Activated CD4-positive, alpha-beta T cell treated with anti-CD3 and anti-CD28 coated beads, Interleukin-10, Interleukin-2, amounts not matched to agents 100 ng/mL and 50 ng/mL, durations not matched to agents 16 hours and 8 hours (primary cell): ENCODE measurements around the gene ABCB4.
"Not testable (repeated sequence)": the region's sequence is repeated elsewhere in the genome, so short reads cannot be mapped to it uniquely, and the experiment has no call there.

Experiments used
- DNase-seq: peaks from one replicate; pipeline ENCODE4 v3.0.0-alpha.2; 2020

ABCB4 gene

GRCh38 chr7:87474533-87475358 lies 734 bp downstream of the ABCB4 start:
- no peak for DNase-seq

DNA sequence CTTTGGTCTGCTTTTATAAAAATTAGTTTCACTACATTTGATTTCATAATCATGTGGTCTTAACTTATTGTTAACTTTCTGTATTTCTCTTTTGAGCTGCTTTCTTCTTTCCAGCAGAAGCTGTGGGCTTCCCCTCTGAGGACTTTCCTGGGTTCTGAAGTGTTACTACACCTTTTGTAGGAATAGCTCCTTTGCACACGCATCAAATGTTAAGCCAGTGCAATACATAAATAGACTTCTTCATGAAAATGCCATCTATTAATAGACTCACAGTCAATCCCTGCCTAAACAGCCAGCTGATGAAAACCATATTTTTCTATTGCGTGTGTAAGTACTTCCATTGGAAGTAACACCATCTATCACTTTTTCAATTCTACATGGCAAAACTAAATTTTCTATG lies 1.5 kb downstream of the ABCB4 start:
- DNase-seq = no peak

- no peak for DNase-seq
These were observed 2.3 kb downstream of the ABCB4 start for GRCh38 chr7:87473192-87473591.

GRCh38 chr7:87471473-87471872 lies 4.0 kb downstream of the ABCB4 start:
- no peak for DNase-seq

GRCh38 chr7:87469204-87469603 lies 6.3 kb downstream of the ABCB4 start:
- not testable (repeated sequence) for DNase-seq

- not testable (repeated sequence) for DNase-seq
These were observed 10.0 kb downstream of the ABCB4 start for GRCh38 chr7:87465534-87465880.

DNA sequence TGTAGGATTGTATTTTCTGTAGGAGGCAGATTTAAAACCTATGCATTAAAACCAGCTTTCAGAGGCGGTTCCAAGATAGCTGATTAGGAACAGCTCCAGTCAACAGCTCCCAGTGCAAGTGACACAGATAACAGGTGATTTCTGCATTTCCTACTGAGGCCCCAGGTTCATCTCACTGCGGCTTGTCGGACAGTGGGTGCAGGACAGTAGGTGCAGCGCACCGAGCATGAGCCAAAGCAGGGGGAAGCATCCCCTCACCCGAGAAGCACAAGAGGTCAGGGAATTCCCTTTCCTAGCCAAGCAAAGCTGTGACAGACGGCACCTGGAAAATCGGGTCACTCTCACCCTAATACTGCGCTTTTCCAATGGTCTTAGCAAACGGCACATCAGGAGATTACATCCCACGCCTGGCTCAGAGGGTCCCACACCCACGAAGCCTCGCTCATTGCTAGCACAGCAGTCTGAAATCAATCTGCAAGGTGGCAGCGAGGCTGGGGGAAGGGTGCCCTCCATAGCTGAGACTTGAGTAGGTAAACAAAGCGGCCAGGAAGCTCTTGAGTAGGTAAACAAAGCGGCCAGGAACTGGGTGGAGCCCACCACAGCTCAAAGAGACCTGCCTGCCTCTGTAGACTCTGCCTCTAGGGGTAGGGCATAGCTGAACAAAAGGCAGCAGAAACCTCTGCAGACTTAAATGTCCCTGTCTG lies 10.5 kb downstream of the ABCB4 start:
- DNase-seq = not testable (repeated sequence)

DNA sequence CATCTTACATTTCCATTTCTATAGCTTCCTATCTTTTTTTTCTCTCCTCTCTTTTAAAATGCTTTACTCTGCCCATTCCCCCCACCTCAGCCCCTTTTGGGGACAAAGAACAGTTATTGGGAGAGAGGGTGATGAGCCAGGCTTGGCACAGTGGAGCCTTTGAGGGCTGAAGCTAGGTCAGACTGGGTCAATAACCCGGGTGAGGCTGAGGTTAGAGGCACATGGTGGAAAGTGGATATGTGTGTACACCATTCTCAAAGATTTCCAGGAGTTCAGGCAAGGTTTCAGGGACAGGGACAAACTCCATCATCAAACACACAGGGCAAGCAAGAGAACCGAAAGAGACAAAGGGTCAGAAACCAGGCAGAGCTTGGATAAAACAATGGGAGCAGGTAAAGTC lies 11.5 kb downstream of the ABCB4 start:
- DNase-seq = no peak

DNA sequence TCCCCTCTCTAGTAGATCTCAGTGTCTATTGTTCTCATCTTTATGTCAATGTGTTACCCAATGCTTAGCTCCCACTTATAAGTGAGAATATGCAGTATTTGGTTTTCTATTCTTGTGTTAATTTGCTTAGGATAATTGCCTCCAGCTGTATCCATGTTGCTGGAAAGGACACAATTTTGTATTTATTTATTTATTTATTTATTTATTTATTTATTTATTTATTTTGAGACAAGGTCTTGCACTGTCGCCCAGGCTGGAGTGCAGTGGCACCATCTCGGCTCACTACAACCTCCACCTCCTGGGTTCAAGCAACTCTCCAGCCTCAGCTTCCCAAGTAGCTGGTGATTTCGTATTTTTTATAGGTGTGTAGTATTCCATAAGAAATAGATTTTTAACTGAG lies 15.0 kb downstream of the ABCB4 start:
- not testable (repeated sequence) for DNase-seq

DNA sequence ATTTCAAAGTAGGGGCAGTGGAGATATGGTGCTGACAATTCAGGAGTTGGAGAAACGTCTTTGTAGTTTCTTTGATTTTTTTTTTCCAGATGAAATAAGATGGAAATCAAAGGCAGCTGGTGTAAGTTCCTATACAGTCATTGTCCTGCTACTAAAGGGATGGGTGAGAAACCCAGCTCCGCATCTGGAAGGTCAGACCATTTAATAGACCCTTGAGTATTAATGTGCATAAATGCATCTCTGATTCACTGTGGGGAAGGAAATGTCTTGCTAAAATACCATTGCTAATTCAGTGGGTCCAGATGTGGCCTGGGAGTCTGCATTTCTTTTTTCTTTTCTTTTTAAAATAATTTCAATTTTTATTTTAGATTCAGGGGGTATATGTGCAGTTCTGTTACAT lies 15.5 kb downstream of the ABCB4 start:
- no peak for DNase-seq

DNA sequence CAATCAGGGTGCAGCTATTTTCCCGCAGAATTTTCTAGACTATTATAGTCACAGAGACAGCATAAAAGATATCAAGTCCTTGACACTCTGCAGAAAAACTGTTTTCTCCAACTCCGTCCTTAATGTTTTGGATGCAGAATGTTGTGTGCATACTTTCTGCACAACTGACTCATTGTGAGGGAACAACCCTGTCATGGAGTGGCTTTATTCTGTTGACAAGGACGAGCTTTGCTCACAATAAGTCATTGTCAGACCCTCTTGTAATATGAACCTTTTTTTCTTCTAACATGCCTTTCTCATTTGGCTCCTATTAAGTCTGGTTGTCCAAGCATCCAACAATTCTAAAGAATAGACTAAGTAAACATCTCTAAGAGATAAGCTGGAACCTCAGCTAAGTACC lies 17.3 kb downstream of the ABCB4 start:
- DNase-seq = no peak

DNA sequence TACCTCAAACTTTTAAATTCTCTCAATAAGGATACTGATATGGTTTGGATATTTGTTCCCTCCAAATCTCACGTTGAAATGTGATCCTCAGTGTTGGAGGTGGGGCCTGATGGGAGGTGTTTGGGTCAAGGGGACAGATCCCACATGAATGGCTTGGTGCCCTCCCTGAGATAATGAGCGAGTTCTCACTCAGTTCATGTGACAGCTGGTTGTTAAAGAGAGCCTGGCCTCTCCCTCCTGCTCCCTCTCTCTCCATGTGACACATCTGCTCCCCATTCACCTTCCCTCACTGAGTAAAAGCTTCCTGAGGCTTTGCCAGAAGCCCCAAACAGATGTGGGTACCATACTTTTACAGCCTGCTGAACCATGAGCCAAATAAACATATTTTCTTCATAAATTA lies 19.2 kb downstream of the ABCB4 start:
- DNase-seq = no peak

- no peak for DNase-seq
These were observed 23.2 kb downstream of the ABCB4 start for GRCh38 chr7:87452279-87452678.

GRCh38 chr7:87451187-87451586 lies 24.3 kb downstream of the ABCB4 start:
- DNase-seq = no peak

GRCh38 chr7:87450706-87451105 lies 24.8 kb downstream of the ABCB4 start:
- DNase-seq = no peak

DNA sequence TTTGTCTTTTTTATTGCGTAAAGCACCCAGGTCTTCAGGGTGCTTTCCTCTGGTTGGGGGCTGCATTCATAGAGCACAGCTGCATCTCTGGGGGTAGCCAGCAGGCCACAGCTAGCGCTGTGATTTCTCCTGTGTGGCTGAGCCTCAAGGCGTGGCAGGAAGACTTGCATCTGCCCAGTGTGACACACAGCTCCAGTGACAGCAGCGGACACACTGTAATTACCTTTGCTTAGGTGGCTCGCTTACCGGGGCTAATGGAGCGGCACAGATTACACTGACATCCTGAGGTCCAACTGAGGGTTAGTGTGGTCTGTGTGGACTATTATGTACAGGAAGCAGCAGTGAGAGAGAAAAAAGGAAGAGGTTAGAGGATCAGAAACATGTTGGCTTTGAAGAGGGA lies 27.1 kb downstream of the ABCB4 start:
- no peak for DNase-seq

DNA sequence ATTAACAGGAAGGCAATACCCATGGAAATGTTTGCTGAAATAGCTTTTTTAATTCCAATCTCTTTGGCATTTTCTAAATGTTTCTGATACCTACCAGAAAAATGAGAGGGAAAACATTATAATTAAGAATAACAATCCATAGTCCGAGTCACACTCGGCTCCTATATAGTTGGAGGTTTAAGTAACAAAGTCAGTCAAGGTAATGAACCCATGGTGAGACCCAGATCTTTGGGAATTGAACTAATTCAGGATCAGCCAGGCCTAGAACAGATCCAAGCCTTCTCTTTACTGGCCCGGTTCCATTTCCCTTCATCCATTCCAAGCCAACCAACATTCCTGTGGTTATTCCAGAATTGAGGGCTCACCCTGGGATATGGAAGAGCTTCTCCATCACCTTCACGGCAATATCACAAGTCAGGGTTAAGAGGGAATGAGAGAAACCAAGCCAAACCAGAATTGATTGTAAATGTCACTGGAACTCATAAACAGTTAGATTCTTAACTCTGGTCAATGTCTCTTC lies 28.3 kb downstream of the ABCB4 start:
- no peak for DNase-seq

GRCh38 chr7:87445897-87446296 lies 29.6 kb downstream of the ABCB4 start:
- no peak for DNase-seq

DNA sequence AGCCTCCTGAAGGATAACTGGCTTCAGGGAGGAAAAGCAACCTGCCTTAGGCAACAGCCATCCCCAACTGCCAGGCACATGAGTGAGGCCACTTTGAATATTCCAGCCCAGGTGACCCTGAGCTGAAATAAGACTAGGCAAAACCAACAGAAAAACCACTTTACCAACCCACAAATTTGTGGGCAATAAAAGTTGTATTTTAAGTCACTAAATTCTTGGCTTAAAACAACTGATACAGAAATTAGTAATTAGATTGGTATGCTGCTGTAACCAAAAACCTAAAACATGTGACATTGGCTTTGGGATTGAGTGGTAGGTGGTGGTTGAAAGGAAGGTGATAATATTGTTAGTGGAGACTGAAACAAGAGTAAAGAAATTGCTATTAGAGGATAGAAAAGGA lies 39.9 kb downstream of the ABCB4 start:
- DNase-seq = peak; percentile 9

- no peak for DNase-seq
These were observed 42.9 kb downstream of the ABCB4 start for GRCh38 chr7:87432536-87432935.

DNA sequence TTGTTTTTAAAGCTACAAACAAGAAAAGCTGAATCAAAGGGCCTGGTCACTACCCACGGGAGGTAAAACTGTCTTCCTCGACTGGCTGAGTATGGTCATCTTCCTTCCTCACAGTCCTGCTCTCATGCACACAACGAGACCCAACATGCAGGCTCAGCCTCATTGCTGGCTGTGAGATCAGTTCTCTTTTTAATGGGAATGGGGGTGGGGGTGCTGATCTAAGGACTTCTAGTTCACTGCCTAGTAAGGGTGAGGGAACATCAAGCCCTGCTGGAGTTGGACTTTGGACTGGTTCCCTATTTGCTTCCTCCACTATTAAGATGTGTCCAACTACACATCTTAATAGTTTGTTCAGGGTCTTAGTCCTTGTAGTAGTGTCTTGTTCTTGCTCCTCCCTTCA lies 48.2 kb downstream of the ABCB4 start:
- no peak for DNase-seq

- DNase-seq = no peak
These were observed 49.3 kb downstream of the ABCB4 start for GRCh38 chr7:87426160-87426559.

DNA sequence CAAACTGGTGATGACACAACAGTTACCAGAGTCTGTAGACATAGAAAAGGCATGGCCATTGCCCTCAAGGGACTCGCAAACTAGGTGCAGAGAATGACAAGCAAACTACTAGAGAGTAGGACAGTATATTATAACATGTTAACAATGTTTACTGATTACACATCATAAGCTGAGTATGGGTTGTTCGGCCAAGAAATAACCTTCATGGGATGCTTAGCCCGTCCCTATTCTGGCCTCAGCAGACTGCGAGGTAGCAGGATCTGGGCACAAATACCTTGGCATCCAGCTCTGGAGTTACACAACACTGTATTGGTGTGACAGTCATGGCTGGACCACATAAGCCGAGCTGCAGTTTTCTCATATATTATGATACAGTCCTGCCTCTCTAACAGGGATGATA lies 51.4 kb downstream of the ABCB4 start:
- DNase-seq = no peak

GRCh38 chr7:87420173-87420572 lies 55.3 kb downstream of the ABCB4 start:
- DNase-seq = no peak
